Pancreas (tissue), 10 donors: ENCODE measurements around the gene CNPY2. TPM values are rescaled to one million over a fixed set of nuclear protein-coding genes. Genes with fewer than 3 reads are reported as not detected.
"Not testable (repeated sequence)": the region's sequence is repeated elsewhere in the genome, so short reads cannot be mapped to it uniquely, and the experiment has no call there.

Experiments used
- ATAC-seq, 4 donors: fragments of 200-7000 bp; cut with Tn5 transposase; one replicate each; pipeline versions ENCODE4 v1.8.0 to v1.9.1; 2020; ENCODE audit warnings: mild to moderate bottlenecking in 4 of 4, moderate library complexity in 4 of 4
- DNase-seq, 6 donors: peaks; one replicate each; pipeline ENCODE4 v3.0.0-alpha.2; 2020
- FAIRE-seq: peaks from 2 replicates; lab custom pipeline; 2012; peaks lifted over from hg19 to GRCh38; lab: Jason Lieb, UNC
- H3K27ac ChIP-seq, 4 donors: fragments of 200-600 bp; sonication (generic); 1 replicate in 3 of 4; 2 replicates in 1 of 4; pipeline versions ENCODE4 v1.5.0 to v1.8.0; 2020
- H3K27me3 ChIP-seq, 4 donors: fragments of 200-600 bp; one replicate each; pipeline ENCODE4 v1.8.0; 2021
- H3K36me3 ChIP-seq, 3 donors: fragments of 200-600 bp; sonication (generic) in 1 of 3; one replicate each; pipeline versions ENCODE4 v1.5.0 to v1.8.0; 2020 to 2021
- H3K4me1 ChIP-seq, 3 donors: fragments of 200-600 bp; one replicate each; pipeline ENCODE4 v1.8.0; 2021
- H3K4me3 ChIP-seq, 4 donors: fragments of 200-600 bp; sonication (generic) in 2 of 4; one replicate each; pipeline versions ENCODE4 v1.5.0 to v1.8.0; 2020 to 2021
- H3K9me3 ChIP-seq, 4 donors: fragments of 200-600 bp; one replicate each; pipeline ENCODE4 v1.8.0; 2021
- CTCF ChIP-seq, 4 donors: fragments of 200-600 bp; sonication (generic) in 3 of 4; IDR thresholded peaks; one replicate each; pipeline versions ENCODE4 v1.5.0 to v1.8.0; 2021; ENCODE audit warnings: antibody characterized with exemption in 4 of 4
- WGBS, 2 donors: extraction: QIAGEN DNeasy Blood & Tissue Kit; methylation state at CpG; one replicate each; pipeline ENCODE4 v1.1.7; 2013; 5-methylcytosine and 5-hydroxymethylcytosine counted together
- intact Hi-C, 3 donors: fragments of 100-400 bp; cut with DNase I; formaldehyde crosslinking; loops; one replicate each; pipeline versions ENCODE4 v1.11.1 to v1.14.2; 2022
- polyA plus RNA-seq, 2 donors: library from polyadenylated mRNA; stranded (reverse); fragments of 200-250 nt; gene quantifications; one replicate each; pipeline ENCODE4 v1.2.3, GENCODE V29; 2013
- total RNA-seq, 6 donors: library from RNA; stranded (reverse); fragmentation: NEBNext Ultra II Directional in 4 of 6; extraction: Animal tissue kit (Norgen Biotek cat#: 25700) in 4 of 6; gene quantifications; one replicate each; pipeline versions ENCODE4 v1.2.1 to v1.2.4, GENCODE V29; 2021 to 2023
- donor health status: healthy with polysubstance abuse.
- donor health status: DM: no; HTN: no; CAD: no; lungs with moderate emphysema.
- donor health status: DM: no; HTN: no; CAD: no.
- donor health status: control.
- donor health status: control.
- donor health status: Bipolar disorder and iron deficiency.
- donor health status: DM: yes; HTN: yes; CAD: no.
- donor health status: DM: no; HTN: no; CAD: no.
- donor health status: DM: no; HTN: no; CAD: no.
- donor health status: DM: yes; HTN: yes; CAD: no.

Gene CNPY2
- total and polyA plus RNA-seq, 8 donors: 45.3 to 141 (median 71.8) TPM

- no peak for TF ChIP-seq CTCF (IDR thresholded peaks at IDR 0.05)
- intact Hi-C loops: no loop called here
- Histone ChIP-seq H3K4me3 (no peak overlapping the region), H3K4me1 (peaks cover 0 to 3% (median 0%) of the 10 kb centered on the region in 3 donors), H3K27me3 (no peaks in the 10 kb centered on the region), H3K27ac (no peak overlapping the region), H3K36me3 (peaks cover 15 to 68% (median 30%) of the 10 kb centered on the region in 3 donors), H3K9me3 (no peaks in the 10 kb centered on the region)
- peak in 1 of 6 donors; percentile 30 for DNase-seq
- ATAC-seq: peak in 3 of 4 donors; percentile 42 to 46 (median 45)
- FAIRE-seq: no peak
These were observed 34.9 kb downstream of the CNPY2 start for GRCh38 chr12:56280849-56281248.

DNA sequence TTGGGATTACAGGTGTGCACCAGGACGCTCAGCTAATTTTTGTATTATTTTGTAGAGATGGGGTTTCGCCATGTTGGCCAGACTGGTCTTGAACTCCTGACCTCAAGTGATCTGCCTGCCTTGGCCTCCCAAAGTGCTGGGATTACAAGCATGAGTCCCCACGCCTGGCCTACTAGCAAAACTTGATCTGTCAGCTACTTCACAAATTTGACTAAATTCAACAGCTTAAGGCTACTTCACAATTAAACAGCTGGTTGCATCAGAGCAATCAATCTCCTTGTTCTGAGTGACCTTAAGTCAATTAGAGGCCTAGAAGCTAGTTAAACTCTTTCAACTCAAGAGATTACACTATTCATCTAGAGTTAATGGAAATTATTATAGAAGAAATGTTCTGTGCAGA is 36.9 kb downstream of the CNPY2 start:
- Histone ChIP-seq H3K9me3 (no peaks in the 10 kb centered on the region), H3K4me3 (no peak overlapping the region), H3K27ac (no peak overlapping the region), H3K4me1 (no peaks in the 10 kb centered on the region), H3K36me3 (peaks cover 13 to 75% (median 46%) of the 10 kb centered on the region in 3 donors), H3K27me3 (no peaks in the 10 kb centered on the region)
- FAIRE-seq: no peak
- DNase-seq: no peak
- TF ChIP-seq CTCF (IDR thresholded peaks at IDR 0.05): no peak
- 93 to 97% methylated on average over 3 of the region's 3 CpGs for WGBS, 2 donors
- intact Hi-C loops: no loop called here
- ATAC-seq: no peak

- no peak for TF ChIP-seq CTCF (IDR thresholded peaks at IDR 0.05)
- H3K27me3 ChIP-seq: no peaks in the 10 kb centered on the region
- FAIRE-seq: no peak
- no peak for ATAC-seq
- DNase-seq: no peak
- H3K4me3 ChIP-seq: no peak overlapping the region
- intact Hi-C loops: no loop called here
- no peaks in the 10 kb centered on the region for H3K9me3 ChIP-seq
- no peak overlapping the region for H3K27ac ChIP-seq
- H3K4me1 ChIP-seq: no peaks in the 10 kb centered on the region
- peaks cover 3 to 63% (median 39%) of the 10 kb centered on the region in 3 donors for H3K36me3 ChIP-seq
- 87 to 95% methylated on average over 2 of the region's 2 CpGs for WGBS, 2 donors
These were observed 41.5 kb downstream of the CNPY2 start for GRCh38 chr12:56274299-56274698.

DNA sequence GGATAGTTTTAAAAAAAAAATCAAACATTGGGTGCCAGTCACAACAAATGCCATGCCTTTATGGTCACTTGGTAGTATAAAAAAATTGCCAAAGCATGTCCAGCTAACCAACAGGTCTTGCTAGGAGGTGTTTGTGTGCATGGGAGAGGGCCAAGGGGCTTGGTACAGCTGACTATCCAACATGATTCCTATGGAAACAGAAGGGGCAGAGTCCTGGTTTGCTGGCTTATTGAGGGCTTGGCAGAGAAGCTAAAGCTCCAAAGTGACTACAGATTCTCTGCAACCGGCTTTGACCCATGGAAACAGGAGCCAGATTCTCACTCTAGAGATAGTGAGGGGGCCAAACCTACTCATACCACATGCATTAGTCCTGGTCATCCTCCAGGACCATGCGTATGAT is 43.3 kb downstream of the CNPY2 start:
- H3K27ac ChIP-seq, H3K27me3 ChIP-seq, DNase-seq, H3K4me1 ChIP-seq, FAIRE-seq, intact Hi-C loops, H3K9me3 ChIP-seq, H3K4me3 ChIP-seq, ATAC-seq: not testable (repeated sequence)
- whole genome bisulfite sequencing, 2 donors: 68 to 88% methylated on average over 2 of the region's 2 CpGs
- H3K36me3 ChIP-seq: peaks cover 0 to 45% (median 36%) of the 10 kb centered on the region in 3 donors

DNA sequence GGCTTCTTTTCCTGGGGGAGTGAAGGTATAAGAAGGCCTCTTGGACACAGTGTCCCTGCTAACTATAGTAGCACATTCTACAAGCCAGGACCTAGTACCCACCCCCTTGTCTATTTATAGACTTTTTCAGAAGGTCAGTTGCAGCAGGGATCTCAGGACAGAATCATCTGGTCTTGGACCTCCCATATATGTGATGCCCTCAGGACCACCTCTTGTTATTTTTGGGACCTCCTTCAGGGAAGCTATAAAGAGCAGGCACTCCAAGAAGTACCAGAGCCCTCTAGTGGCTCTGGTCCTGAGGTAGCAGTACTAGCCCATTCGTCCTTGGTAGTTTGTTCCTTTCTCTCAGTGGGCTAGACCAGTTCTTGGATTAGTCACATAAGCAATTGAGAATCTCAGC is 44.8 kb downstream of the CNPY2 start:
- no peaks in the 10 kb centered on the region for H3K9me3 ChIP-seq
- H3K36me3 ChIP-seq: peaks cover 0 to 38% (median 31%) of the 10 kb centered on the region in 3 donors
- no peak for DNase-seq
- ATAC-seq: no peak
- no peak for TF ChIP-seq CTCF (IDR thresholded peaks at IDR 0.05)
- H3K4me3 ChIP-seq: no peak overlapping the region
- H3K27ac ChIP-seq: no peak overlapping the region
- WGBS, 2 donors: 6 to 24% methylated on average over 1 of the region's 1 CpG
- intact Hi-C loops: no loop called here
- no peak for FAIRE-seq
- no peaks in the 10 kb centered on the region for H3K27me3 ChIP-seq
- H3K4me1 ChIP-seq: no peaks in the 10 kb centered on the region
